GM12878 (cell line): ENCODE measurements around the gene ZNF827.

Experiments used
- ESRRA ChIP-seq: IDR thresholded peaks from 2 replicates; pipeline ENCODE4 v1.6.1; 2012; ENCODE audit warnings: mild to moderate bottlenecking, low read length, improper control_type of control experiment
- RCOR1 ChIP-seq: conservative IDR thresholded peaks from 2 replicates; pipeline ENCODE4 v1.6.1; 2012; ENCODE audit warnings: low read depth, low read length, improper control_type of control experiment

DNA sequence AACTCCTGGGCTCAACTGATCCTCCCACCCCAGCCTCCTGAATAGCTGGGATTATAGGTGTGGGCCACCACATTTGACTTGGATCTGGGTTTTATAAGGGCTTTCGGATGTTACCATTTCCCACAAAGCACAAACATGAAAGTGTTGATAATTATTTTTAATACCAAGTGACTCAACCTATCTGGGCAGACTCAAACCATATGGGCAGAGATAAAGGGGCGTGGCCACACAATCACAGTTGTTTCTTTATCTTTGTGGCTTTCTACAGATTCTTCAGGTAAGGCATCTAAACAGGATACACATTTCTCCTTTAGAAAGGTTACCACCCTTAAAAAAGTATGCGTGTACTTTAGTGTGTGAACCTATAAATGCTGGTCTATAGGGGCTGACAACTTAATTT is 122.5 kb downstream of the ZNF827 start:
- TF ChIP-seq ESRRA = no peak
- no peak for TF ChIP-seq RCOR1
